ENCODE data around the gene SDK2. TPM values are rescaled to one million over a fixed set of nuclear protein-coding genes. Genes with fewer than 3 reads are reported as not detected.

Gene SDK2
- polyA plus RNA-seq, 1 of the 3 experiments (the other 2 are of a cell fraction) = 0.02 TPM

- TF ChIP-seq IRF3 (IDR thresholded peaks at IDR 0.05; ENCODE audit: low read depth, low read length) (no peak), NFIC (IDR thresholded peaks at IDR 0.05; ENCODE audit: borderline replicate concordance) (peak; percentile 78; the same call in 1 of the 2 replicates), EZH2phosphoT487 (IDR thresholded peaks at IDR 0.05; ENCODE audit: borderline replicate concordance, low read depth) (no peak)
Measured at GRCh38 chr17:73302189-73302588, 342.1 kb downstream of the SDK2 start (continued).

- no peak overlapping the region; the same call in 1 of the 2 replicates for H3K4me2 ChIP-seq
- POLR2A ChIA-PET = interaction anchor here (1.1 kb wide), 1 partner anchor 41 kb away, joined by 6 read pairs; no protein-coding TSS in a partner anchor
- no peak overlapping the region for H3K4me3 ChIP-seq (ENCODE audit: low read depth in 2 of 2, low read length in 1 of 2)
- TF ChIP-seq SIN3A (IDR thresholded peaks at IDR 0.05; ENCODE audit: borderline replicate concordance, low read depth, low read length) (no peak), EP300 (IDR thresholded peaks at IDR 0.05; ENCODE audit: borderline replicate concordance in 1 of 2, low read depth in 1 of 2, low read length in 1 of 2) (0 out of 4 replicates have a peak, but pooled peaks of 1 of the 2 experiments have one; percentile 10), TCF12 (IDR thresholded peaks at IDR 0.05) (peak; percentile 91), POLR2AphosphoS5 (IDR thresholded peaks at IDR 0.05; ENCODE audit: low read depth, low read length) (peak; percentile 25; the same call in 1 of the 2 replicates), CTCF (IDR thresholded peaks at IDR 0.05) (no peak)
- no peaks in the 10 kb centered on the region for H3K27me3 ChIP-seq (ENCODE audit: insufficient read depth)
- DNase-seq = no peak
- peaks cover 52% of the 10 kb centered on the region for H4K20me1 ChIP-seq (ENCODE audit: insufficient read depth)
- H2AFZ ChIP-seq (ENCODE audit: low read depth) = no peak overlapping the region
- peaks cover 0 to 4% of the 10 kb centered on the region in 2 experiments for H3K36me3 ChIP-seq (replicated peaks in 1 of 2; ENCODE audit: control insufficient read depth in 1 of 2, insufficient read depth in 2 of 2, low read length in 1 of 2)
- CTCF ChIA-PET = interaction anchor here (0.7 to 2.8 kb wide), 14 partner anchors 9 to 574 kb away, joined by 3 to 21 read pairs (median 4); no protein-coding TSS in a partner anchor
- H3K9me2 ChIP-seq = no peaks in the 10 kb centered on the region
- H3K4me1 ChIP-seq (ENCODE audit: control insufficient read depth in 1 of 2, insufficient read depth in 2 of 2, low read depth in 1 of 2, low read length in 1 of 2) = peaks cover 57 to 69% of the 10 kb centered on the region in 2 experiments
- WGBS (ENCODE audit: low lambda C conversion rate) = 87% methylated on average over 2 of the region's 2 CpGs
- H3K79me2 ChIP-seq (ENCODE audit: insufficient read depth) = peaks cover 100% of the 10 kb centered on the region
- no peak overlapping the region for H3K9ac ChIP-seq
- H3K9me3 ChIP-seq = no peaks in the 10 kb centered on the region
- peak overlapping the region; percentile 31 to 35; a peak in 2 of 4 replicates for H3K27ac ChIP-seq (ENCODE audit: low read depth in 2 of 2, low read length in 1 of 2)
- H3F3A ChIP-seq (replicated peaks; ENCODE audit: insufficient read depth) = peaks cover 38% of the 10 kb centered on the region
Measured at GRCh38 chr17:73301369-73301768, 342.9 kb downstream of the SDK2 start.

GRCh38 chr17:73300392-73300791 lies 343.9 kb downstream of the SDK2 start:
- no peak overlapping the region for H3K4me3 ChIP-seq (ENCODE audit: low read depth in 2 of 2, low read length in 1 of 2)
- H3K9me2 ChIP-seq = no peaks in the 10 kb centered on the region
- H2AFZ ChIP-seq (ENCODE audit: low read depth) = no peak overlapping the region
- no peaks in the 10 kb centered on the region for H3K27me3 ChIP-seq (ENCODE audit: insufficient read depth)
- H3K36me3 ChIP-seq (replicated peaks in 1 of 2; ENCODE audit: control insufficient read depth in 1 of 2, insufficient read depth in 2 of 2, low read length in 1 of 2) = no peaks in the 10 kb centered on the region
- DNase-seq = no peak
- H3K9me3 ChIP-seq = no peaks in the 10 kb centered on the region
- no peak overlapping the region for H3K4me2 ChIP-seq
- ChIA-PET POLR2A (interaction anchor here (0.9 kb wide), 1 partner anchor 10 kb away, joined by 3 read pairs; no protein-coding TSS in a partner anchor), CTCF (interaction anchor here (0.6 to 5.5 kb wide), 4 partner anchors 10 to 185 kb away, joined by 3 to 37 read pairs (median 10); partner anchors contain the start of gene CDC42EP4)
- H3K4me1 ChIP-seq (ENCODE audit: control insufficient read depth in 1 of 2, insufficient read depth in 2 of 2, low read depth in 1 of 2, low read length in 1 of 2) = peaks cover 48 to 59% of the 10 kb centered on the region in 2 experiments
- H4K20me1 ChIP-seq (ENCODE audit: insufficient read depth) = peaks cover 52% of the 10 kb centered on the region
- peaks cover 100% of the 10 kb centered on the region for H3K79me2 ChIP-seq (ENCODE audit: insufficient read depth)
- H3F3A ChIP-seq (replicated peaks; ENCODE audit: insufficient read depth) = peaks cover 30% of the 10 kb centered on the region
- 93% methylated on average over 3 of the region's 3 CpGs for WGBS (ENCODE audit: low lambda C conversion rate)
- no peak overlapping the region for H3K9ac ChIP-seq
- no peak overlapping the region for H3K27ac ChIP-seq (ENCODE audit: low read depth in 2 of 2, low read length in 1 of 2)
- TF ChIP-seq GATA2 (CRISPR knock-in tag; IDR thresholded peaks at IDR 0.05) (no peak), TEAD4 (IDR thresholded peaks at IDR 0.05; ENCODE audit: borderline replicate concordance, insufficient read depth) (no peak), GABPA (IDR thresholded peaks at IDR 0.05; ENCODE audit: low read depth) (no peak), USF2 (IDR thresholded peaks at IDR 0.05; ENCODE audit: borderline replicate concordance, low read depth, low read length) (no peak), ELF1 (IDR thresholded peaks at IDR 0.05) (no peak), SMC3 (IDR thresholded peaks at IDR 0.05; ENCODE audit: low read depth, low read length) (no peak), NRF1 (IDR thresholded peaks at IDR 0.05; ENCODE audit: low read depth, low read length) (no peak), RXRA (IDR thresholded peaks at IDR 0.05; ENCODE audit: borderline replicate concordance, low read depth) (no peak), EP300 (IDR thresholded peaks at IDR 0.05; ENCODE audit: borderline replicate concordance in 1 of 2, low read depth in 1 of 2, low read length in 1 of 2) (no peak), EZH2phosphoT487 (IDR thresholded peaks at IDR 0.05; ENCODE audit: borderline replicate concordance, low read depth) (no peak), IRF3 (IDR thresholded peaks at IDR 0.05; ENCODE audit: low read depth, low read length) (no peak), RFX5 (IDR thresholded peaks at IDR 0.05; ENCODE audit: low read length) (no peak), TAF1 (IDR thresholded peaks at IDR 0.05; ENCODE audit: borderline replicate concordance, low read depth, low read length) (no peak), SIN3A (IDR thresholded peaks at IDR 0.05; ENCODE audit: borderline replicate concordance, low read depth, low read length) (no peak), NFIC (IDR thresholded peaks at IDR 0.05; ENCODE audit: borderline replicate concordance) (no peak), MXI1 (IDR thresholded peaks at IDR 0.05; ENCODE audit: low read depth, low read length) (no peak), FOXJ3 (CRISPR knock-in tag; IDR thresholded peaks at IDR 0.05) (no peak)
